Endothelial cell of umbilical vein (primary cell): ENCODE data around the gene BSPRY. TPM values are rescaled to one million over a fixed set of nuclear protein-coding genes. Genes with fewer than 3 reads are reported as not detected.

ENCODE experiments used
- BruUV-seq: library from RNA; stranded (reverse); fragments of 400-500 nt; replicated peaks from 2 replicates; lab custom pipeline; 2021; lab: Mats Ljungman, UMichigan
- CTCF ChIA-PET: fragments of 300-600, 350-600 bp; sonication (Branson Sonifier 250); formaldehyde crosslinking; loops from one replicate; lab custom pipeline; 2021; ENCODE audit warnings: antibody characterized with exemption, inconsistent platforms; lab: Charles Lee
- POLR2A ChIA-PET: fragments of 300-600, 350-600 bp; sonication (Branson Sonifier 250); formaldehyde crosslinking; loops from one replicate; lab custom pipeline; 2021; ENCODE audit warnings: antibody characterized with exemption, inconsistent platforms; lab: Charles Lee
- DNase-seq: peaks from one replicate; pipeline ENCODE4 v3.0.0-alpha.2; 2011; ENCODE audit warnings: low read depth, low spot score
- FAIRE-seq: peaks from 2 replicates; lab custom pipeline; 2011; peaks lifted over from hg19 to GRCh38; lab: Jason Lieb, UNC
- H2AFZ ChIP-seq: 2 replicates; pipeline ENCODE4 v1.6.0; 2012; ENCODE audit warnings: low read depth, low read length, control low read depth, inconsistent platforms
- H3K27ac ChIP-seq: 2 replicates; pipeline ENCODE4 v1.5.1; 2011; ENCODE audit warnings: low read depth, mild to moderate bottlenecking, control low read depth, low read length, moderate library complexity; ENCODE audit not compliant: insufficient read depth
- H3K27me3 ChIP-seq, 2 experiments: 2 replicates each; pipeline versions ENCODE4 v1.6.0 to v1.6.1; 2011; ENCODE audit warnings: low read length in 2 of 2, mixed read lengths in 1 of 2; ENCODE audit not compliant: control insufficient read depth in 2 of 2, insufficient read depth in 2 of 2
- H3K36me3 ChIP-seq, 2 experiments: 2 replicates in 1 of 2; 3 replicates in 1 of 2; pipeline ENCODE4 v1.5.1; 2011; ENCODE audit warnings: low read length in 2 of 2, mild to moderate bottlenecking in 1 of 2, moderate library complexity in 1 of 2; ENCODE audit not compliant: control insufficient read depth in 2 of 2, insufficient read depth in 2 of 2; ENCODE audit errors: extremely low read depth in 1 of 2
- H3K4me1 ChIP-seq: 3 replicates; pipeline ENCODE4 v1.5.1; 2011; ENCODE audit warnings: mild to moderate bottlenecking, low read length; ENCODE audit not compliant: control insufficient read depth, insufficient read depth; ENCODE audit errors: extremely low read depth
- H3K4me2 ChIP-seq: 2 replicates; pipeline ENCODE4 v1.6.1; 2011; ENCODE audit warnings: low read length, control low read depth, mixed read lengths; ENCODE audit not compliant: insufficient read depth
- H3K4me3 ChIP-seq, 3 experiments: fragments of 200-600 bp in 1 of 3; sonication (generic), shearing (Covaris generic) in 1 of 3; replicated peaks in 1 of 3; 2 replicates each; pipeline ENCODE4 v1.5.1; 2011 to 2016; ENCODE audit warnings: control low read depth in 3 of 3, low read length in 3 of 3, mild to moderate bottlenecking in 2 of 3, inconsistent platforms in 1 of 3, low read depth in 1 of 3, moderate library complexity in 1 of 3; ENCODE audit not compliant: insufficient read depth in 1 of 3
- H3K79me2 ChIP-seq: 2 replicates; pipeline ENCODE4 v1.6.0; 2012; ENCODE audit warnings: low read length, inconsistent platforms; ENCODE audit not compliant: control insufficient read depth, insufficient read depth
- H3K9ac ChIP-seq: replicated peaks from 2 replicates; pipeline ENCODE3; 2011; ENCODE audit warnings: low read length, control low read depth; ENCODE audit not compliant: insufficient read depth; ENCODE audit errors: extremely low read depth
- H3K9me1 ChIP-seq: replicated peaks from 3 replicates; pipeline ENCODE4 v1.6.0; 2011; ENCODE audit warnings: mild to moderate bottlenecking, low read length; ENCODE audit not compliant: control insufficient read depth, insufficient read depth; ENCODE audit errors: extremely low read depth
- H3K9me3 ChIP-seq: replicated peaks from 2 replicates; pipeline ENCODE4 v1.5.1; 2012; ENCODE audit warnings: low read length, inconsistent platforms; ENCODE audit not compliant: control insufficient read depth, insufficient read depth
- H4K20me1 ChIP-seq: replicated peaks from 2 replicates; pipeline ENCODE3; 2011; ENCODE audit warnings: mild to moderate bottlenecking, low read length; ENCODE audit not compliant: control insufficient read depth, insufficient read depth; ENCODE audit errors: extremely low read depth
- EZH2 ChIP-seq: IDR thresholded peaks from 2 replicates; pipeline ENCODE4 v1.6.1; 2012; ENCODE audit warnings: borderline replicate concordance, low read depth, mild to moderate bottlenecking, moderate library complexity, low read length, inconsistent platforms; ENCODE audit not compliant: severe bottlenecking
- FOS ChIP-seq: IDR thresholded peaks from 2 replicates; pipeline ENCODE4 v1.6.1; 2011; ENCODE audit warnings: mild to moderate bottlenecking, low read length, moderate library complexity, borderline replicate concordance; ENCODE audit not compliant: insufficient read depth
- GATA2 ChIP-seq: IDR thresholded peaks from 2 replicates; pipeline ENCODE4 v1.7.0; 2011; ENCODE audit warnings: low read depth, mild to moderate bottlenecking, moderate library complexity, mixed read lengths, low read length; ENCODE audit not compliant: insufficient read length, insufficient read depth
- JUN ChIP-seq: IDR thresholded peaks from 2 replicates; pipeline ENCODE4 v1.6.1; 2011; ENCODE audit warnings: borderline replicate concordance, low read depth; ENCODE audit not compliant: insufficient read length, insufficient read depth
- MYC ChIP-seq: IDR thresholded peaks from one replicate; pipeline ENCODE4 v1.6.1; 2011; ENCODE audit warnings: mild to moderate bottlenecking, low read depth, low read length
- POLR2A ChIP-seq: IDR thresholded peaks from 2 replicates; pipeline ENCODE4 v1.6.1; 2012; ENCODE audit warnings: low read depth, mild to moderate bottlenecking, control low read depth, low read length
- POLR2AphosphoS5 ChIP-seq: IDR thresholded peaks from 2 replicates; pipeline ENCODE4 v1.6.1; 2012; ENCODE audit warnings: low read depth, mild to moderate bottlenecking, control low read depth, low read length, moderate library complexity; ENCODE audit not compliant: insufficient read depth
- dilution Hi-C: fragments of 300-500 bp; cut with MboI; formaldehyde crosslinking; loops from one replicate; pipeline ENCODE4 v1.15.0; 2019; ENCODE audit warnings: low sequenced_read_pairs; ENCODE audit not compliant: extremely low pct_ligation_motif_present
- intact Hi-C: fragments of 100-400 bp; cut with micrococcal nuclease; formaldehyde crosslinking; loops from one replicate; pipeline ENCODE4 v1.10.0; 2022
- polyA plus RNA-seq, 4 experiments: library from polyadenylated mRNA; depleted of rRNA in 3 of 4; stranded (reverse) in 3 of 4; unstranded in 1 of 4; fragments of >200 nt; gene quantifications; 2 replicates each; pipeline versions ENCODE4 v1.2.1 to v1.2.3, GENCODE V29; 2011 to 2012; ENCODE audit warnings: missing spikeins in 1 of 4
- total RNA-seq: library from RNA; stranded (reverse); gene quantifications from 2 replicates; pipeline ENCODE4 v1.2.3, GENCODE V29; 2021
- TF ChIP-seq, protein P1 (sequence below), 2 donors: IDR thresholded peaks; 1 replicate in 1 of 2; 2 replicates in 1 of 2; pipeline ENCODE4 v1.5.1; 2011; ENCODE audit warnings: low read length in 2 of 2, mild to moderate bottlenecking in 2 of 2, moderate library complexity in 2 of 2, control low read depth in 1 of 2, inconsistent platforms in 1 of 2, low read depth in 1 of 2; ENCODE audit not compliant: insufficient read depth in 1 of 2; ENCODE audit errors: extremely low read depth in 1 of 2
- TF ChIP-seq, protein P2 (sequence below): IDR thresholded peaks from 2 replicates; pipeline ENCODE4 v1.6.1; 2011; ENCODE audit not compliant: insufficient read depth, insufficient read length

The BSPRY gene
- total and polyA plus RNA-seq, 2 donors (not counting 3 experiments of a cell fraction or from before 2014, with no cell fraction given): not detected

DNA sequence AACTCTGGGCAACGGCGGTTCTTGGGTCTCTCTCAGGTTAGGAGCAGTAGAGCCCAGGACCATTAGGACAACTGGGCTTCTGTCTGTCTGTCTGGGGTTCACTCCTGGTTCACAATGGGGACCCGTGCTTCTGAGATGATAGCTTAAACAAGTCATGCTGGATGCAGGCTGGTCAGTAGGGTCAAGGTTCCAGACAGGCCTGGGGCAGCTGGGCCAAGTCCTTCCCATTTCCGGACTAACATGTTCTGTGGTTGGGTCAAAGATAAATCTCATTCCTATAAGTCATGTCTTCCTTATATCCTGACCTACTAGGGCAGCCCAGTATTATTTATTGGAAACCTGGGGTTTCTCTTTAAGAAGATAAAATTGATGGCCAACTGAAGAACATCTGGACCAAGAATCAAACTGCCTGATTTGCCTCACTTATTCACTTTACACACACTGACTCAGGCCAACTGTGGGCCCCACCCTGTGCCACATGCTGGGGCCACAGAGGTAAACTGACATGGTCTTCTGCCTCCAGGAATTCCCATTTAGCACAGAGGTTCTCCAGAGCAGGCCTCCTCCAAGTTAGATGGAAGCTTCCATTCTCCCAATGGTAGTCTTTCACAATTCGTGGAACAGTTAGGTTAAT is 19.1 kb downstream of the BSPRY start:
- FAIRE-seq (no peak), DNase-seq (no peak)
- intact Hi-C loops: no loop called here
- no peaks in the 10 kb centered on the region for H3K27me3 ChIP-seq
- H3K4me2 ChIP-seq: no peak overlapping the region
- peaks cover 0 to 3% of the 10 kb centered on the region in 2 experiments for H3K36me3 ChIP-seq
- TF ChIP-seq JUN (no peak), FOS (no peak), EZH2 (no peak), POLR2AphosphoS5 (no peak), MYC (no peak), GATA2 (no peak), POLR2A (no peak)
- TF ChIP-seq, protein P1, sequence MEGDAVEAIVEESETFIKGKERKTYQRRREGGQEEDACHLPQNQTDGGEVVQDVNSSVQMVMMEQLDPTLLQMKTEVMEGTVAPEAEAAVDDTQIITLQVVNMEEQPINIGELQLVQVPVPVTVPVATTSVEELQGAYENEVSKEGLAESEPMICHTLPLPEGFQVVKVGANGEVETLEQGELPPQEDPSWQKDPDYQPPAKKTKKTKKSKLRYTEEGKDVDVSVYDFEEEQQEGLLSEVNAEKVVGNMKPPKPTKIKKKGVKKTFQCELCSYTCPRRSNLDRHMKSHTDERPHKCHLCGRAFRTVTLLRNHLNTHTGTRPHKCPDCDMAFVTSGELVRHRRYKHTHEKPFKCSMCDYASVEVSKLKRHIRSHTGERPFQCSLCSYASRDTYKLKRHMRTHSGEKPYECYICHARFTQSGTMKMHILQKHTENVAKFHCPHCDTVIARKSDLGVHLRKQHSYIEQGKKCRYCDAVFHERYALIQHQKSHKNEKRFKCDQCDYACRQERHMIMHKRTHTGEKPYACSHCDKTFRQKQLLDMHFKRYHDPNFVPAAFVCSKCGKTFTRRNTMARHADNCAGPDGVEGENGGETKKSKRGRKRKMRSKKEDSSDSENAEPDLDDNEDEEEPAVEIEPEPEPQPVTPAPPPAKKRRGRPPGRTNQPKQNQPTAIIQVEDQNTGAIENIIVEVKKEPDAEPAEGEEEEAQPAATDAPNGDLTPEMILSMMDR (IDR thresholded peaks at IDR 0.05; ENCODE audit: extremely low read depth in 1 of 2, insufficient read depth in 1 of 2, low read depth in 1 of 2, low read length in 2 of 2): no peak
- TF ChIP-seq, protein P2, sequence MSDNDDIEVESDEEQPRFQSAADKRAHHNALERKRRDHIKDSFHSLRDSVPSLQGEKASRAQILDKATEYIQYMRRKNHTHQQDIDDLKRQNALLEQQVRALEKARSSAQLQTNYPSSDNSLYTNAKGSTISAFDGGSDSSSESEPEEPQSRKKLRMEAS: no peak
- no peaks in the 10 kb centered on the region for H3K4me1 ChIP-seq
- no TSS peak for BruUV-seq
- H2AFZ ChIP-seq: no peak overlapping the region
- no peaks in the 10 kb centered on the region for H3K79me2 ChIP-seq
- H3K9ac ChIP-seq: no peak overlapping the region
- dilution Hi-C loops: no loop called here
- H3K9me3 ChIP-seq: no peaks in the 10 kb centered on the region
- no peaks in the 10 kb centered on the region for H3K9me1 ChIP-seq
- H3K27ac ChIP-seq: no peak overlapping the region
- POLR2A ChIA-PET: no interaction called here
- H4K20me1 ChIP-seq: no peaks in the 10 kb centered on the region
- CTCF ChIA-PET: interaction anchor here (1.8 kb wide), 1 partner anchor 33 kb away, joined by 5 read pairs; the partner anchor contains the start of gene ALAD
- H3K4me3 ChIP-seq: no peak overlapping the region
